Ovary (tissue), 3 donors: Measurements from ENCODE around the gene CRMP1.

Source experiments
- CTCF ChIP-seq, 3 donors: fragments of 450-650 bp in 2 of 3; fragments of 200-600 bp in 1 of 3; IDR thresholded peaks; one replicate each; pipeline versions ENCODE4 v1.5.1 to v1.8.0; 2016 to 2022; ENCODE audit warnings: antibody characterized with exemption in 3 of 3, mild to moderate bottlenecking in 1 of 3
- EP300 ChIP-seq: sonication (generic); formaldehyde crosslinking; IDR thresholded peaks from one replicate; pipeline ENCODE4 v1.6.1; 2017; ENCODE audit warnings: antibody characterized with exemption
- POLR2A ChIP-seq: fragments of 450-650 bp; IDR thresholded peaks from one replicate; pipeline ENCODE4 v1.6.1; 2017; ENCODE audit warnings: antibody characterized with exemption, mild to moderate bottlenecking, moderate library complexity
- donor health status: DM: no; HTN: no; CAD: no.

- no peak for TF ChIP-seq CTCF (IDR thresholded peaks at IDR 0.05)
- no peak for TF ChIP-seq POLR2A
- no peak for TF ChIP-seq EP300
Observed at GRCh38 chr4:5874811-5875449, 18.0 kb downstream of the CRMP1 start.
